NCI-H146 (cell line): ENCODE measurements around the gene NDUFS2.

ENCODE experiments used
- DNase-seq: peaks from one replicate; lab custom pipeline; 2025; lab: John Stamatoyannopoulos, UW

Gene NDUFS2

GRCh38 chr1:161172776-161173376, 29.3 kb upstream of the NDUFS2 start:
- no peak for DNase-seq

GRCh38 chr1:161173711-161174110, 28.5 kb upstream of the NDUFS2 start:
- no peak for DNase-seq

DNA sequence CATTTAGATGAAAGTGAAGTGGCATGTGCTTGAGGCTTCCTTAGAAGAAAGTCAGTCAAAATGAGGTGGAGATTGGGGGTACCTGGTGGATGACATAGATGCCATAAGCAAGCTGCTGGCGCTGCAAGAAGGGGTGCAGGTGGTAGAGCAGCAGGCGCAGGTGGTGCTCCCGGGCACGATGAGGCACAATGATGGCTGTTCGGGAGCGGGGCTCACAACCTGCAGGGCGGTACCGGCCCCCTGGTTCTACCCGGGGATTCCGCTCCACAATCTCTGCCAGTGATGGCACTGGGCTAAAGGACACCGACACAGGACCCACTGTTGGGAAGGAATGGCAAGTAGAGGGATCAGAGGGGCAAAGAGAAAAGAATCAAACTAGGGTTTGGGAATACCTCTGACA, 27.3 kb upstream of the NDUFS2 start:
- no peak for DNase-seq

DNA sequence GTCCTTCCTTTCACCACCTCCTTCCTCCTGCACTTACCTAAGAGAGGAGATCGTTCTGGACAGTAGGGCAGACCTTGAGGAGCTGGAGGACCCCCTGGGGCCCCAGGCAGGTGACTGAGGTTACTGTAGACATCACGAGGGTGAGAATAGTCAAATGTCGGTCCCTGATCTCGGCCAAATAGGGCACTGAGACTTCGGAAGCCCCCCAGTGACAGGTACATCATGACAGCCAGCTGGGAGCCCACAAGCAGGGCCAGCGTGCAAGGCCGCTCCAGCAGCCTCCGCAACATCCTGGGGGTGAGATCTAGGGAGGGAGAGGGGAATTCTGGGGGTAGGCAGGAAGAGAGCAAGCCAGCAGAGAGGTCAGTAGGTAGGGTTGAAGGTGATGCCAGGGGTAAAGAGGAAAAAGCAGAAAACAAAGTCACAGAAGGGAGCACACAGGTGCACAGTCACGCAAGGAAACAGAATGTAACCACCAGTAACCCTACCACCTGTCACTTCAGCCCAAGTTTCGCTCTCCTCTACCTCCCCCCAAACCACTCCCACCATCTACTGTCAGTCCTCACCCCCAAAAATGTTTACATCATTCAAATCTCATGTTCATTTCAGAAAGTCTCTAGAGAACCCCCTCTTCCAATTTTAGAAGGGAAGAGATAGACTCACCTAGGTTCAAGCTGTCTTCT, 26.3 kb upstream of the NDUFS2 start:
- DNase-seq: no peak

GRCh38 chr1:161176468-161177111, 25.6 kb upstream of the NDUFS2 start:
- no peak for DNase-seq

GRCh38 chr1:161177112-161177935, 24.8 kb upstream of the NDUFS2 start, which contains the start of gene B4GALT3:
B4GALT3 (minus strand) TSS chr1:161177507; CDS start chr1:161176060, 1,447 bp downstream.
- DNase-seq: peak; percentile 93

DNA sequence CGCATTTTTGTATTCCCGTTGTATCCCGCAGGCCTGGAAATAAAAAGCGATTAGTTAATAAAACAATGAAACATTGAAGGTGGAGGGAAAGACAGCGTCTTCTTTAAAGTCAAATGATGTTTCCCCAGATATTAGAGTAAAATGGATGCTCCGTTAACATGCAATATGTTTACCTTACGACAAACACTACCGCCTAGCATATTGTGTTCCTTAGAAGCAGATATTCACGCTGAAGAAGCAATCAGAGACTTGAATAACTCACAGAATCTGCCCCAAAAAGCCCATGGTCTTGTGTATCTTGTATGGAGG, 24.3 kb upstream of the NDUFS2 start:
- no peak for DNase-seq

DNA sequence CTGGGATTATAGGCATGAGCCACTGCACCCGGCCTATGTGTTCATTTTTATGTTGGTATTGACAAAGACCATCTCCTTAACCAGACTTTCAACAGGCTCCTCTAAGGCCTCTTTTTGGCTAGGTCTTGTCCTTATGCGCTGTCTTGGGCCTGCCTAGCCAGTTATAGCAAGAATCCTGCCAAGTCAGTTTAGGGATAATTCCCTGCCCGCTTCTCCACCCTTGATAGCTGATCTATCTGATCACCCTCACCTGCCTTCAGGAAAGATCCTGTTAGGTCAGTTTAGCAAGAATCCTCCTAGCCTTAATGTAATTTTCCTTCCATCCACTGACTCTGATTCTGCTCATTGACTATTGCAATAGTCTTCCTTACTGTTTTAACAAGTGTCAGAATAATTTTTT, 22.5 kb upstream of the NDUFS2 start:
- no peak for DNase-seq

- no peak for DNase-seq
Measured at GRCh38 chr1:161180639-161181038, 21.5 kb upstream of the NDUFS2 start.

- DNase-seq: no peak
Measured at GRCh38 chr1:161182214-161182613, 20.0 kb upstream of the NDUFS2 start.

DNA sequence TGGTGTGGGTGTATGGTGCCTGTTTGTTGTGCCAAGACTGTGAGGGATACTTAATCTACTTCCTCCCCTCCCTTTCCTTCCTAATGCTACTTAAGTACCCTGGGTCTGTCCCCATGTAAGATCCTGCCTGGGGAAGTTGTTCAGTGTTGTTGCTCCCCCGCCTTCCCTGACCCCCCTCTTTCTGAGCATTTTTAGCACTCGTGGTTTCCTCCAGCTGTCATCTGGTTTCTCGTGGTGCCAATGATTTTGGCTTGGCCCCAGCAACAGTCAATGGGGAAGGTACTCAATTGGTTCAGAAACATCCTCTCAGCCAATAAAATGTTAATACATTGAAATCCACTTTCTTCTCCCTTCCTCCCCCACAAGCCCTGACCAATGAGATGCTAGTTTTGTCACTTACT, 16.9 kb upstream of the NDUFS2 start:
- DNase-seq: no peak

DNA sequence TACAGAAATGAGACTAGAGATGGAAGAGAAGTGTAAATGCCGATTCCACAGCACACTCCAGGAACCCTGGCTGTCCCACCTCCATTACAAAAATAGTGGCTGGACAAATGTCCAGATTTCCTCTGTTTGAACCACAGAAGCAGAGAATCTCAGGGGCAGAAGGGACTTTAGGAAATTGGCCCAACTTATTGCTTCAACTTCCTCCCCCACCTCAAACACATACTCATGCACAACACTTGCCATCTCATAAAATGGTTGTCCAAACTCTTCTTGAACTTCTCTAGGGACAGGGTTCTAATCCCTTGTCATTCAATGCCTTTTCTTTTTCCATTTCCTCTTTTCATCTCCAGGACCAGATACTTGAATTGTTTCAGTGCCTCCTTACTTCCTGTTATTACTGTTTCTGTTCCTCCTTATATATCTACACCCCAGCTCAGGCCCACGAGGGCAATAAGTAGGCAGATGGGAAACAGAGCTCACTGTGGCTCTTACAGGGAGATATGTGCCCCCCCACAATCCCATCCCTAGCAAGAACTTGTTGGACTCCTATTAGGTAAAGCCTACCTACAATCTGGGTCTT, 16.3 kb upstream of the NDUFS2 start:
- DNase-seq: no peak

GRCh38 chr1:161187311-161187710, 14.9 kb upstream of the NDUFS2 start:
- no peak for DNase-seq

DNA sequence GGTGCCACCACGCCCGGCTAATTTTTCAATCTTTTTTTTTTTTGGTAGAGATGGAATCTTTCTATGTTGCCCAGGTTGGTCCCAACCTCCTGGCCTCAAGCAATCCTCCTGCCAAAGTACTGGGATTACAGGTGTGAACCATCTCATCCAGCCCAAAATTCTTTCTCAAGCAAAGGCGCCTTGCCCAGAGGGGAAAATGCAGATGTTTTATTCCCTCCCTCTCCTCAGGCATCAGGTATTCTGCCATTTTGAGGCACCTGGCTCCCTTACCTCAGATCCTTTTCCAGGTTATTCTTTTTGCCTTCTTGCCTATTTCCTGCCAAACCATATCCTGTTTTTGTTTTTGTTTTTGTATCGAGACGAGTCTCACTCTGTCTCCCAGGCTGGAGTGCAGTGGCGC, 13.8 kb upstream of the NDUFS2 start:
- DNase-seq: no peak

GRCh38 chr1:161189036-161189435, 13.1 kb upstream of the NDUFS2 start:
- no peak for DNase-seq

- DNase-seq: peak; percentile 64
Measured at GRCh38 chr1:161190962-161191521, 11.1 kb upstream of the NDUFS2 start.

- no peak for DNase-seq
Measured at GRCh38 chr1:161191971-161192370, 10.2 kb upstream of the NDUFS2 start.

DNA sequence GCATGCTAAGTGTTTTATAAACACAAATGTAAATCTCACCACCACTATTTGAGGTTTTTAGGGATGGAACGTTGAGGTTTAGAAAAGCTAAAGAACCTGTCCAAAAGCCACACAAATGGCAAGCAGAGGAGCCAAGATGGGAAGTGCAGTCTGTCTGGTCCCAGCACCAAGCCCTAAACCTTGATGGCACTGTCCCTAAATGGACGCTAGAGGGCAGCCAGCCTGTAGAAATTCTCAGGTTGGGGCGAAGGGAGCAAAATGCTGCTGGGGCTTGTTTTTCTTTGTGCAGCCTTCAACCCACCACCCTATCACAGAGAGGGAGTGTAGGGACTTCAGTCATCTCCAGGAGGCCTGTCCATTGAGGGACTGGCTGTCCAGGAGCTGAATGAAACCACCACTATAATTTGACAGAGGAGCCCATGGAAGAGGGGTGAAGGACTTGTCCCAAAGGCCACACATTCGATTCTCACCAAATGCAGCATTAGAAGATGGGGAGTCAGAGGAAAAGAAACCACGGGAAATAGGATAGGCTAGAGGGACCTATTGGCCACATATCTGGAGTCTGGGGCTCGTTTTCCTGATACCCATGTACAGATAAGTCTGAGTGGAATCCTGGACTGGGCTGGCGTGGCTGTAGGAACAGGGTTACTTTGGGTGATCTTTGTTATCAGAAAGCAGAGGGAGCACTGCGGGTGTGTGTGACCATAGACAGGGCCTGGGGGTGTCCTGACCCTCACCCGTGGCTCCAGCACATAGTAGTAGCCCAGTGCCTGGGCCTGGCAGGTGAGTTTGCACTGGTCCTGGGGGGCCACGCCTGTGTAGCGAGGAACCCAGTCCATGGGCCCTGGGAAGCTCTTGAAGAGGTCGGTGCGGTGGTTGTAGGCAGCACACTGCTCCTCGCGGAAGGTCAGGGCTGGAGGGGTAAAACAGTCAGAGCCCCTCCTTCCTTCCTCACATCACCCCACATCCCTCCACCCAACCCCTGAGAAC, 9.4 kb upstream of the NDUFS2 start:
- DNase-seq: peak; percentile 70

DNA sequence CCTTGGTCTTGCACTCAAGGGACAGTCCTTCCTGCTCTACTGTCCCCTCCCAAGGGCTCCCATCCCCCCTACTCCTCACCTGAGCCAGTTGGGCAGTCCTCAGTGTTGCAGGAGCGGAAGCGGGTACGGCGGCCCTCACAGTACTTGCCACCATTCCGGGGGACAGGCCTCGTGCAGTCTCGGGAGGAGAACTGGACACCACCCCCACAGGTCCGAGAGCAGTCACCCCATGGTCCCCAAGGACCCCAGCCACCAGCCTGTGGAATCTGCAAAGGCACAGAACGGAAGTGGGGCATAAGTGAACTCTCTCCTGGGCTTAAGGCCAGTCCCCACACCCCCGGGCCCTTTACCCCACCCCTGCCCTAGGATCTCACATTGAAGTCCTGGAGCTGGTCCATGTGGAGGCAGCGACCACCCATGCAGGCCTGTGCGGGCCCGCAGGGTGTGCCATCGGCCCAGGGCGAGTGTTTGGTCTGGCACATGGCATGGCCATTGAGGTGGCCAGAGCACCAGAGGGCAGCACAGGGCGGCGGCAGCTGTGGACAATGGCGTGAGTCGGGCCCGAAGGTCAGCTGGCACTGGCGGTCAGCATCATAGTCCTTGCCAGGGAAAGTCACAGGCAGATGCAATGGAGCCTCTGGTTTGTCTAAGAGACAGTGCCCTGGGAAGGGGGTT, 8.5 kb upstream of the NDUFS2 start:
- DNase-seq: no peak

- no peak for DNase-seq
Measured at GRCh38 chr1:161195171-161195570, 7.0 kb upstream of the NDUFS2 start.
